ENCODE data around the gene EVA1C.

EVA1C gene

DNA sequence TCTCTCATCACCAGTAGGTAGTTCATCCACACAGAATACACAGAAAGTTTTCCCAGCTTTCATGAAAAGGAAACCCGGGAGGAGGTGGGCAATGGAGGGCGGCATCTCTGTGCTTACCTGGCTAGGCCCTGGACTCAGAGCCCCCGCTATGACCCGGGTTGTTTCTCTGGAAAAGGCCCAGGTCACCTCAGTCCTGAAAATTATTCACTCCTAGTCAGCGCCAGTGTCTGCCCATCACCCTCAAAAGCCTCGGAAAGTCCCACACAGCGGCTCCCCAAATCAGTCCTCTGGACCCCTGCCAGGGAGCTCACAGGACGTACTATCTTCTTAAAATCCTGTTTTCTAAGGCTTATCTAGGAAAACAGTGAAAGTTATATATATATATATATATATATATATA is 121.6 kb downstream of the EVA1C start:
- TF ChIP-seq TAF1 (IDR thresholded peaks at IDR 0.05; ENCODE audit: borderline replicate concordance, insufficient read depth, low read length) (no peak), FOXP2 (optimal IDR thresholded peaks at IDR 0.05; ENCODE audit: borderline replicate concordance, extremely low read depth, extremely low read length, insufficient read depth) (no peak), SIN3A (IDR thresholded peaks at IDR 0.05; ENCODE audit: borderline replicate concordance, insufficient read depth, low read length) (no peak), POLR2AphosphoS5 (IDR thresholded peaks at IDR 0.05; ENCODE audit: low read depth, low read length) (no peak)
- TF ChIP-seq, protein P1, sequence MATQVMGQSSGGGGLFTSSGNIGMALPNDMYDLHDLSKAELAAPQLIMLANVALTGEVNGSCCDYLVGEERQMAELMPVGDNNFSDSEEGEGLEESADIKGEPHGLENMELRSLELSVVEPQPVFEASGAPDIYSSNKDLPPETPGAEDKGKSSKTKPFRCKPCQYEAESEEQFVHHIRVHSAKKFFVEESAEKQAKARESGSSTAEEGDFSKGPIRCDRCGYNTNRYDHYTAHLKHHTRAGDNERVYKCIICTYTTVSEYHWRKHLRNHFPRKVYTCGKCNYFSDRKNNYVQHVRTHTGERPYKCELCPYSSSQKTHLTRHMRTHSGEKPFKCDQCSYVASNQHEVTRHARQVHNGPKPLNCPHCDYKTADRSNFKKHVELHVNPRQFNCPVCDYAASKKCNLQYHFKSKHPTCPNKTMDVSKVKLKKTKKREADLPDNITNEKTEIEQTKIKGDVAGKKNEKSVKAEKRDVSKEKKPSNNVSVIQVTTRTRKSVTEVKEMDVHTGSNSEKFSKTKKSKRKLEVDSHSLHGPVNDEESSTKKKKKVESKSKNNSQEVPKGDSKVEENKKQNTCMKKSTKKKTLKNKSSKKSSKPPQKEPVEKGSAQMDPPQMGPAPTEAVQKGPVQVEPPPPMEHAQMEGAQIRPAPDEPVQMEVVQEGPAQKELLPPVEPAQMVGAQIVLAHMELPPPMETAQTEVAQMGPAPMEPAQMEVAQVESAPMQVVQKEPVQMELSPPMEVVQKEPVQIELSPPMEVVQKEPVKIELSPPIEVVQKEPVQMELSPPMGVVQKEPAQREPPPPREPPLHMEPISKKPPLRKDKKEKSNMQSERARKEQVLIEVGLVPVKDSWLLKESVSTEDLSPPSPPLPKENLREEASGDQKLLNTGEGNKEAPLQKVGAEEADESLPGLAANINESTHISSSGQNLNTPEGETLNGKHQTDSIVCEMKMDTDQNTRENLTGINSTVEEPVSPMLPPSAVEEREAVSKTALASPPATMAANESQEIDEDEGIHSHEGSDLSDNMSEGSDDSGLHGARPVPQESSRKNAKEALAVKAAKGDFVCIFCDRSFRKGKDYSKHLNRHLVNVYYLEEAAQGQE (IDR thresholded peaks at IDR 0.05; ENCODE audit: insufficient read depth in 1 of 2, low read depth in 2 of 2, low read length in 2 of 2), result no peak

DNA sequence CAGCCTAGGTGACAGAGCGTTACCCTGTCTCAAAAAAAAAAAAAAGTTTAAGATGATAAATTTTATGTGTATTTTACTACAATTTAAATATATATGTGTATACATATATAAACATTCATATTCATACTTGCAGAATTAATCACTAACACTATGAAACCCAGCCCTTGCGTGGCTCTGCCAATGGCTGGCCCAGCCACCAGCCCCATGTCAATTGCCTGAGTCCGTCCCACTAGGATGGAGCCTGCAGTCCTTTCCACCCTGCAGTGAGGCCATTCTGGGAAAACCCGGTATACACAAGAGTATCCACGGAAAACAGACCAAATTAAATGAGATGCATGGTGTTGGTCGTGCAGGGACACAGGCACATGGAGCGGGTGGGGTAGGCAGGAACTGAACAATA is 123.1 kb downstream of the EVA1C start:
- TF ChIP-seq FOXP2 (optimal IDR thresholded peaks at IDR 0.05; ENCODE audit: borderline replicate concordance, extremely low read depth, extremely low read length, insufficient read depth), result no peak
- TF ChIP-seq TAF1 (IDR thresholded peaks at IDR 0.05; ENCODE audit: borderline replicate concordance, insufficient read depth, low read length), result no peak
- no peak for TF ChIP-seq SIN3A (IDR thresholded peaks at IDR 0.05; ENCODE audit: borderline replicate concordance, insufficient read depth, low read length)
- no peak for TF ChIP-seq POLR2AphosphoS5 (IDR thresholded peaks at IDR 0.05; ENCODE audit: low read depth, low read length)
- TF ChIP-seq, protein P1 (IDR thresholded peaks at IDR 0.05; ENCODE audit: insufficient read depth in 1 of 2, low read depth in 2 of 2, low read length in 2 of 2), result no peak

DNA sequence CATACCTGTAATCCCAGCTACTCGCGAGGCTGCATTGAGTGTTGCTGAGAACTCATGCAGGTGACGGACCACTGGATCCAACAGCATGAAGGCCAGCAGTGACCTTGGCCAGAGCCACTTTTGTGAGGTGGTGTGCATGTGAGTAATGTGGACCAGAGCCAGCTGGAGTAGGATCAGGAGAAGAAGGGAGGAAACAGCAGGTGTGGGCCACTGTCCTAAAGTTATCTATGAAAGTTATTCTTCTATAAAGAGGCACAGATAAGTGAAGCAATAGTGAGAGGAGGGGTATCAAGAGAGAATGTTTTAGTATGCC is 125.0 kb downstream of the EVA1C start:
- TF ChIP-seq, protein P1 (IDR thresholded peaks at IDR 0.05; ENCODE audit: insufficient read depth in 1 of 2, low read depth in 2 of 2, low read length in 2 of 2), result no peak
- no peak for TF ChIP-seq POLR2AphosphoS5 (IDR thresholded peaks at IDR 0.05; ENCODE audit: low read depth, low read length)
- TF ChIP-seq FOXP2 (optimal IDR thresholded peaks at IDR 0.05; ENCODE audit: borderline replicate concordance, extremely low read depth, extremely low read length, insufficient read depth), result no peak

DNA sequence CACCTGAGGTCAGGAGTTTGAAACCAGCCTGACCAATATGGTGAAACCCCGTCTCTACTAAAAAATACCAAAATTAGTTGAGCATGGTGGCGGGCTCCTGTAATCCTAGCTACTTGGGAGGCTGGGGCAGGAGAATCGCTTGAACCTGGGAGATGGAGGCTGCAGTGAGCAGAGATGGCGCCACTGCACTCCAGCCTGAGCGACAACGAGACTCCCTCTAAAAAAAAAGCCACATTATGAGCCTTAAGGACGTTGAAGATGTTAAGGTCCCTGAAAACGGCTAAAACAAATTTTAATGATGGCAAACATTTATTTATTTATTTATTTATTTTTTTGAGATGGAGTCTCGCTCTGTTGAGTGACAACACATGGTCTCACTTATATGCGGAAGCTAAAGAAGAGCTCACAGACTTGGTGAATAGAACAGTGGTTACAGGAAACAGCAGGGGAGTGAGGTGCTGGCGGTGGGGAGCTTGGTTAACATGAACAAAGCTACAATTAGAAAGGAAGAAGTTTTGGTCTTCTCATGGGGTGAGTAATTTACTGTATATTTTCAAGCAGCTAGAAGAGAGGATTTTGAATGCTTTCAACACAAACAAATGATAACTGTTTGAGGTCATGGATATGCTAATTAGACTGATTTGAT is 125.8 kb downstream of the EVA1C start:
- TF ChIP-seq, protein P1 (IDR thresholded peaks at IDR 0.05; ENCODE audit: insufficient read depth in 1 of 2, low read depth in 2 of 2, low read length in 2 of 2), result no peak
- TF ChIP-seq FOXP2 (optimal IDR thresholded peaks at IDR 0.05; ENCODE audit: borderline replicate concordance, extremely low read depth, extremely low read length, insufficient read depth) (no peak), POLR2AphosphoS5 (IDR thresholded peaks at IDR 0.05; ENCODE audit: low read depth, low read length) (no peak), SIN3A (IDR thresholded peaks at IDR 0.05; ENCODE audit: borderline replicate concordance, insufficient read depth, low read length) (no peak), TAF1 (IDR thresholded peaks at IDR 0.05; ENCODE audit: borderline replicate concordance, insufficient read depth, low read length) (no peak)

DNA sequence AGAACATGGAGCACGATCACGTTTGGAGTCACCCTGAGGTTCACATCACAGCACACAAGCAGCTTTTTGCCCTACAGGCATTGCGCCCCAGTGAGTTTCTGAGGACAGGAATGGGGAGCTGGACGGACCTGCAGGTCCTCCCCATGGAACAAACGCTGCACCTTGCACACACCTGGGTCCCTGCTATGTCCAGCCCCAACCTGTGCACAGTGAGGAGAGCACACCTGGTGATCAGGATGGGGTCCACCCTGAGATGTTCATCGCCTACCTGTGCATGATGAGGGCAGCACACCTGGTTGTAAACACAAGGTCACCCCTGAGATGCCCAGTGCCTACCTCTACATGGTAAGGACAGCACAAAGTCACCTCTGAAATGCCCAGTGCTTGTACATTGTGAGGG is 126.9 kb downstream of the EVA1C start:
- no peak for TF ChIP-seq FOXP2 (optimal IDR thresholded peaks at IDR 0.05; ENCODE audit: borderline replicate concordance, extremely low read depth, extremely low read length, insufficient read depth)
- TF ChIP-seq, protein P1 (IDR thresholded peaks at IDR 0.05; ENCODE audit: insufficient read depth in 1 of 2, low read depth in 2 of 2, low read length in 2 of 2), result no peak
- no peak for TF ChIP-seq POLR2AphosphoS5 (IDR thresholded peaks at IDR 0.05; ENCODE audit: low read depth, low read length)
- TF ChIP-seq TAF1 (IDR thresholded peaks at IDR 0.05; ENCODE audit: borderline replicate concordance, insufficient read depth, low read length), result no peak
- no peak for TF ChIP-seq SIN3A (IDR thresholded peaks at IDR 0.05; ENCODE audit: borderline replicate concordance, insufficient read depth, low read length)

All from PFSK-1 (cell line).